HG02973 (cell line): ENCODE results near the gene KIF14.
A peak's percentile ranks its signal among the peaks of the same experiment; 100 is the strongest.
"Not testable (repeated sequence)": the region's sequence is repeated elsewhere in the genome, so short reads cannot be mapped to it uniquely, and the experiment has no call there.

Source experiments
- ATAC-seq: cut with Tn5 transposase; IDR thresholded peaks from one replicate; pipeline ENCODE4 v1.9.1; 2021; ENCODE audit warnings: moderate library complexity; ENCODE audit not compliant: unreplicated experiment

KIF14 gene

DNA sequence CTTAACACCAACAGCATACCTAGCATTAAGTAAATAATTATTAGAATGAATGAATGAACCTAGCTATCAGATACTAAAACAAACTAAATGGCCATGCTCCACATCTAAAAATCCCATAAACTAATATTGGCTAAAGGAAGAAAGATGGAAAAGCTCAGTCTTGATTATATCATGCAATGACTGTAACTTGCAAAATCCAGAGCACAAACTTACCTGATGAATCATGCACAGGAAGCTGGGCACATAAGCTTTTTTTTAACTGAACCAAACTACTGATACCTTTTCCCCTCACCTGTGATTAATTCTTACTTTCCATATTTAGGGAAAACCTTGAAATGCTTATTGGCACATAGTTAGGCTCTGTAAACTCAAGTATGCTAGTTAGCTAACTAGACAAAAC lies 70.2 kb downstream of the KIF14 start:
- no peak for ATAC-seq

DNA sequence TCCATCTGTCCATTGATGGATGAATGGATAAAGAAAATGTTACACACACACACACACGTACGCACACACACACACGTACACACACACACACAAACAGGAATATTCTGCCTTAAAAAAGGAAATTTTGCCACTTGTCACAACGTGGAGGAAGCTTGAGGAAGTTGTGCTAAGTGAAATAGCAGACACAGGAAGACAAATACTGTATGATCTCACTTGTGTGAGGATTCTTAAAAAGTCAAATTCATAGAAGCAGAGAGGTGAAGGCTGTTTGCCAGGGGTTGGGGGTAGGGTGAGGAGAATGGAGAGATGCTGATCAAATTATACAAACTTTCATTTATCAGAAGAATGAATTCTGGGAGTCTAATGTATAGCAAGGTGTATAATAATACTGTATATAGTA lies 73.2 kb downstream of the KIF14 start:
- no peak for ATAC-seq

DNA sequence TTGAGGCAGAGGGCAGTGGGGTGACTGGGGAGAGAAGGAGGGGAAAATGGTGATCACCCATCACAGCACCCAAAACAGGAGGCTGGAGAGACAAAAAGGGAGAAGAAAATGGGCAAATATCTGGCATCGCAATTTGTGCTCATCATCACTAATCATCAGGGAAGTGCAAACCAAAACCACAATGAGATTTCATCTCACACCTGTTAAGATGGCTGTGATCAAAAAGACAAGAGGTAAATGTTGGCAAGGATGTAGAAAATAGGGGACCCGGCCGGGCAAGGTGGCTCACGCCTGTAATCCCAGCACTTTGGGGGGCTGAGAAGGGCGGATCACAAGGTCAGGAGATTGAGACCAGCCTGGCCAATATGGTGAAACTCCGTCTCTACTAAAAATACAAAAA lies 74.0 kb downstream of the KIF14 start:
- ATAC-seq: no peak

DNA sequence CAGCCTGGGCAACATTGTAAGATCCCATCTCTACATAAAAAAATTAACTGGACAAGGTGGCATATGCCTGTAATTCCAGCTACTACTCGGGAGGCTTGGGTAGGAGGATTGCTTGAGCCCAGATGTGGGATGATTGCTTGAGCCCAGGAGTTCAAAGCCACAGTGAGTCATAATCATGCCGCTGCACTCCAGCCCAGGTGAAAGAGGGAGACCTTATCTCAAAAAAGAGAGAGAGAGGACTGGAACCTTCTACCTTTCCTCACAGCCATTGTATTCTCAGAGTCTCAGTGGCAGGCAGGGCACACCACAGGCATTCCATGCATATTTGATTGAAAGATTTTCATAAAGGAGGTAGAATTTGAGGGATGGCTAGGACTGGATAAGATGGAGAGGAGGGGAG lies 78.4 kb downstream of the KIF14 start:
- ATAC-seq: no peak

DNA sequence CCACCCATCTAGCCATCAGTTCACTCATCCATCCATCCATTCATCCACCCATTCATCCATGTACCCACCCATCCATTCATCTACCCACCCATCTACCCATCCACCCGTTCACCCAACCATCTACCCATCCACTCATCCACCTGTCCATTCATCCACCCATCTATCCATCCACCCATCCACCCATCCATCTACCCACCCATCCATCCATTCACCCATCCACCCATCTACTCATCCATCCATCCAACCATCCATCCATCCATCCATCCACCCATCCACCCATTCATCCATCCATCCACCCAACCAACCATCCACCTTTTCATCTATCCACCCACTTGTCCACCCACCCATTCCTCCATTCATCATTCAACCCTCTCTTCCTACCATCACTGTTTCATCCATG lies 80.3 kb downstream of the KIF14 start:
- no peak for ATAC-seq

DNA sequence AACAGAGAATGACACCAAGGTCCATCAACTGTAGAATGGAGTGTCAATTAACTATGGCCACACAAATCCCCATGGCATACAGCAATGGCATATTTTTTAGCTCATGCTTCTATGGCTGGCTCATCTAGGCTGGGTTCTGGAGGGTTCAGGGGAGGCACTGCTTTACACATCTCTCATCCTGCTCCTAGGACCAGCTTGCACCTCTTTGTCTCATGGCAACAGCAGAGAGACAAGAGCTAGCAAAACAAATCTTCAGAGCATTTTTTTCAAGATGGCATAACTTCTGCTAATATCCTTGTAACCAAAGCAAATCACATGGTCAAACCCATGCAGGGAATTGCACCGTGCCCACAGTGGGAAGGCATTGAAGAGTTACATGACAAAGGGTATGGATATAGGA lies 82.4 kb downstream of the KIF14 start:
- ATAC-seq: no peak

DNA sequence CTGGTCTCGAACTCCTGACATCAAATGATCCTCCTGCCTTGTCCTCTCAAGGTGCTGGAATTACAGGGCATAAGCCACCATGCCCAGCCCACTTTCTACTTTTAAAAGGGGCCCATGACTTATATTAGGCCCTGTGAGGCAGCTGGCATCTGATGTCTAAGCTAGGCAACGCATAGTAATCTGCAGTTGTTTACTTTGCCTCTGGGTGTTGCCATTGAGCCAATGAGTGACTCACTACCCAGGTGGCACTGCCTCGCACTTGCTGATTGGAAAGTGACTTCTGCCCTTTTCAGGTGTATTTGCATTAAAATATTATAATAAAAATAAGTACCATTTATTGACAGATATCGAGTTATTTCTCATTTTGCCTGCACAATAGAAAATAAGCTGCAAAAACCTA lies 84.9 kb downstream of the KIF14 start:
- no peak for ATAC-seq

DNA sequence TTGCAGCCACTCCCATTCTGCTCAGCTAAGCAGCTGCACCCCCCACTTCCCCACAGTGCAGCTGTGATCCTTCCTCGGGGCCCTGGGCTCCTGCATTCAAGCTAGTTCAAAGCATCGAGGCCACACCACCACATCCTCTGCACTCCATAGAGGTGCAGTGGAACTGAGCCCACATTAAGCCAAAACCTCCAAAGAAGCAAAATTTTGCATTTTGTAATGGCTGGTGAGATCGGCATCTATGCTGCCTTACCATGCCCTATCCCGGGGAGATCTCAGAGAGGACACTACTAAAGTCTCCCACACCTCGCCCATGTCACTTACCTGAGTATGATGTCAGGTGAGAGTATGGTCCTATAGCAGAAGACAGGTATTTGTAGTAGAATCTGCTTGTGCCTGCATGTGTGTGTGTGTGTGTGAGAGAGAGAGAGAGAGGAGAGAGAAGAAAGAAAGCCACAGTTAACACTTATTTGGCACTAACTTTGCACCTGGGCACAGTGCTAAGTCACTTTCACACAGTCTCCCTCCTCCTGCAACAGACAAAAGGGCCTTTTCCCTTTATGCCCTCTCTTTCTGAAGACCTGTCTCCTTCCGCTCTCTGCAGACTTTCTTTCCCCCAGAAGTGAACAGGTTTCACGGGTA lies 89.8 kb downstream of the KIF14 start:
- ATAC-seq: no peak

DNA sequence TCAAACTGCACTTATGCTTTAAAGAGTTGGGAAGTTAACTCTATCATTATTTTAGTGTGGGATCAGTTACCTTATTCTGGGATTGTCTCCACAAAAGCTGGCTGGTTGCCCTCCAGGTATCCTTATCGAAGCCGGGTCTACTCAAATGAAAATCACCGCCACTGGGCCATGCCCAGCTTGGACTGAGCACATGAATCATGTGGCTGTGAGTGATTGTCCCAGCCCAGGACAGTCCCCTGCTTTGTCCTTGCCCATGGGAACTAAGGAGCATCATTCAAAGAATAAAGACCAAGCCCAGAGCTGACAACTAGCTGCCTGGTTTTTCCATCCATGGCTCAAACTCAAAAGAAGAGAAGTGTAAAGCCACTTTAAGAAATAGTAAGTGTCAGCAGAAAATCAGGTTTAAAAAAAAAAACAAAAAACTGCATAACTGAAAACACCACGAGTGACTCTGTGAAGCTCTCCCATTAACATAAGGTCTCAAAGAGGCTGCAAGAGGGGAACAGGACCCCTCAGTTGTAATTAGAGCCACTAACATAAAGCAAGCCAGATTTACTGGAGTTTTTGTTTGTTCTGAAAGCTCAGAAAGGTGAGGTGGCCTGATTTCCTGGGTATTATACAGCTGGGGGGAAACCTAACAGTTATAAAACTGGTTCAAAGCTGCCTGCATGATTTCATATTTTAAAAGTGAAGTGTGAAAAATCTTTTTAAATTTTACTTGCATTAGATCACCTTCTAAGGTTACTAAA lies 91.5 kb downstream of the KIF14 start:
- no peak for ATAC-seq

DNA sequence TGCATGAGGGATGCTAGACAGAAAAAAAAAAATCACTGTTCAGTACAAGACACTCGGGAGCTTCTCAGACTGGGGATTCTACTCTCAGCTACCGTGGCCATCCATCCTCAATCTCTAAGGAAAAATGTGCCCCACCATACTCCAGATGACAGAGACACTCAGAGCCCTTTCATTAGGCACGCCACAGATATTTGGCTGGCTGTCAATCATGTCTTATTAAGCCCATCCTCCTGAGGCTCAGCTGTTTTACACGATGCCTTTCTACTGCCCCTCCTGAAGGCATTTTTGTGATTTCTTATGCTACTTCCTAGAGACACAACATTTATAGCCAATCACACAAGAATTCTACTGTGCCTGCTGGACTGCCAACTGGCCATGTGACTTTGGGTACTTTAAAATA lies 92.9 kb downstream of the KIF14 start:
- ATAC-seq: no peak

DNA sequence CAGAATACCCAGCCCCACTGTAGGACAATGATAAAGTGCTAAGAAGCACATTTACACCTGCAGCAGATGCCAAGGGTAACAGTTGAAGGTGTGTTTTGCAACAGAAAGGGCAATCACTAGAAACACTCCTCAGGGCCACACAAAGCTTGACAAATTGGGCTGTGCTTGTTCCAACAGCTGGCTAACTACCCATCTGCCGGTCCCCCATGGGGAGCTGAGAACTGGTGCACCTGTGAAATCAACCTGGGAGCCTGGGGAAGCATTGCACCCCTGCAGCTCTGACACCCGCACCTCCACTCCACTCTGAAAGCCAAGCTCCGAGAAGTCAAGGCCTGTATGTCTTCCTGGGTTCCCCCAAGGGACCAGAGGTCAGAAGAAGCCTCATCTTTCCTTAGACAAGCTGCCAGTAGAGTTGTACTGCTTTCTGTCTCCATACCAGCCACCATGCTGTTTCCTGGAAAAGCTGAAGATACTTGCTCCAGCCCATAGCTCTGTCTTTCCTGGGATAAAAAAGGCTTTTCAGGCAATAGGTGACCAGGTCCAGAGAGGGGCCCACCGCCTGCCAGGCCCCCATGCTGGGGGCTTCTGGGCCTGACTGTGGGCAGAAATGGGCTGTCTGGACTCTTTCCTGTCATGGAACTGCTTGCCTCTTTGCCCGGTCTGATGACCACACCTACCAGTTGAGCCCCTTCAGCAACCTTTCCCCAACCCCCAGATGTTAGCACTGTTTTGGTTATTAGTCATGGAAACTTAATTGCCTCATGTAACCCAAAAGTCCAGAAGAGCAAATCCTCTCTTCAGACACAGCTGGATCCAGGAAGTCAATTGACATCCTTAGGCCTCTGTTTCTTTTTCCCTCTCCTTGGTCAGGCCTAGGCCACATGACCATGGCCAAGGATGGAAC lies 93.6 kb downstream of the KIF14 start:
- ATAC-seq: peak; percentile 52

DNA sequence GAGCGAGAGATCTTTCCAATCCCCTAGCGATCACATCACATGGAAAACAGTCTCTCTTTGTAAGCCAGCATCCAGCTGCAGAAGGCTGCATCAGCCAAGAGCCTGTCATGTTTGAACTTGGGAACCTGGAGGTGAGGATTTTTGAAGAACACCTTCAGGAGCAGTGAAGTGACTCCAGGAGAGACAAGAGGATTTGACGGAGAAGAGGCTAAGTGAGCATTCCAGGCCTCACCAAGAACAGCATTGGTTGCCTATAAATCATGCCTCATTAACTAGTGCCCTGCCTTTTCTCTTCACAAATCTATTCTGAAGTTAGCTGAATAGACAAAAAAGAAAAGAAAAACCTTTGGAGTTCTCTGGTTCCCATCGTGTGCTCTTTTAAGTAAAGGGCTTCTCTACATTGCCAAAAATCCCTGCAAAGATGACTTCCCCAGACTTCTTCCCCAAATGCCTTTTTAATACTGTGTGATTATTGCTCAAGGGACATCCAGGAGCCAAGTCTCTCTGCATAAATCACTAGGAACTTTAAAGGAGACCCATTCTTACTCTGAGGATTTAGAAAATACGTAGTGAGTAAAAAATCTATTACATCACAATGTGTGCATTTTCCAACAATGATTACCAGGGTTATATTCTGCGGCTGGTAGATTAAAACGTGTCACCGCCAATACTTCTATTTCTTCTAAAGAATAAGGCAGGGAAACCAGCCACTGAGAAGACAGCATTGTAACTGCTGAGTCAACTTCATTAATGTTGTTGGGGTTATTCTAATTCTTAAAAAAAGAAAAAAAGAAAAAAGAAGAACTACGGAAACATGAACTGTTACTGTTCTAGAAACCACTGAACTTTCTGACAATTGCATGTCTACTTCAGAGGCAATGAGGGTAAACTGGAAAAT lies 95.2 kb downstream of the KIF14 start:
- ATAC-seq: no peak

DNA sequence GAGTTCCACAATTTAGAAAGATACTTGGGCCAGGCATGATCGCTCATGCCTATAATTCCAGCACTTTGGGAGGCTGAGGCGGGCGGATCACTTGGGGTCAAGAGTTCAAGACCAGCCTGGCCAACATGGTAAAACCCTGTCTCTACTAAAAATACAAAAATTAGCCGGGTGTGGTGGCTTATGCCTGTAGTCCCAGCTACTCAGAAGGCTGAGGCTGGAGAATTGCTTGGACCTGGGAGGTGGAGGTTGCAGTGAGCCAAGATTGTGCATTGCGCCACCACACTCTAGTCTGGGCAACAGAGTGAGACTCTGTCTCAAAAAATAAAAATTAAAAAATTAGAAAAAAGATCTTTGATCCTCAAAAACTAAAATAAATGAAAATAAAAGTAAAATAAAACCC lies 96.0 kb downstream of the KIF14 start:
- not testable (repeated sequence) for ATAC-seq

DNA sequence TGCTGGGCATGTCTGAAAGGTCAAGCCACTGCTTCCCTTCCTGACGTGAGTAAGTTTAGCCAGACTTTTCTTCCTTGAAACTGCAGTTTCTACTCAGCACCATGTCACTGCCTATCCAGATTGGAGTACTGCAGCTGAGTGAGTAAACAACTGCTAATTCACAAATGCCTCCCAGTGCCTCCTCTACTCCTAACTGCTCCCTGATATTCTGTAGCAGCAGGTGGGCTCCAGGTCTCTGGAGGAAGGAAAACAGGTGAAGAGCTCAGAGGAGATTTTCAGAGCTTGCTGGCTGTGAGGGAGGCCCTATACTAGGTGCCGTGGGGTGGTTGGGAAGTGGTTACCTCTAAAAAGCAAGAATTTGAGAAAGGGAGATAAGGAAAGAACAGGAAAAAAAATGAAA lies 96.5 kb downstream of the KIF14 start:
- ATAC-seq: no peak

DNA sequence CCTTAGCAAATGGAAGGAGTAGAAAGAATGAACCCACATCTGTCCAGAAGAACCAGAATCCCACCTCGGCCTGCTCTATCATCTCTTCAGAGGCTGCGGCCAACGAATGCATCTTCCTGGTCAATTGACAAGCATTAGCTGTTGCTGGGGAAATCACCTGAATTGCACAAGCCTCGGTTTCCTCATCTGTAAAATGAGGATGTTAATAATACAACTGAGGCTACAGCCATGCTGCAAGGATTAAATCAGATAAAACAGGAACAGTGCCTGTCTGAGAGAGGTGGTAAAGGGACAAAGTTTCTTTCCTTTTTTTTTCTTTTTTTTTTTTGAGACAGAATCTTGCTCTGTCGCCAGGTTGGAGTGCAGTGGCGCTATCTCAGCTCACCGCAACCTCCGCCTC lies 99.8 kb downstream of the KIF14 start:
- no peak for ATAC-seq

DNA sequence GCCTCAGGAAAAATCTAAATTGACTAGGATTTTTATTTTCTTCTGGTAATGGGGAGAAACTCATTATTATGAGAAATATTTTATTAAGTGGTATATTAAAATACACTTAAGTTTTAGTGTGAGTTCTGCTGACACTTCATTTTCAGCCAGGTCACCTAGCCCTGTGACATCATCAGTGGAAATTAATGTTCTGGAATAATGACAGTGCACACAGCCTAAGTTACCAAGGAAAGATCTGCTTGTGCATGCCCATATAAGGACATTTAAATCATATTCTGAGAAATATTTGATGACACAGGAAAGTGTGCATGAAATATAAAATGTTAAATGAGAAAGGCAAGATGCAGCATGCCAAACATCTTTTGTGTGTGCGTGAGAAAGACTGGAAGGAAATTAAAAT lies 102.0 kb downstream of the KIF14 start:
- no peak for ATAC-seq

DNA sequence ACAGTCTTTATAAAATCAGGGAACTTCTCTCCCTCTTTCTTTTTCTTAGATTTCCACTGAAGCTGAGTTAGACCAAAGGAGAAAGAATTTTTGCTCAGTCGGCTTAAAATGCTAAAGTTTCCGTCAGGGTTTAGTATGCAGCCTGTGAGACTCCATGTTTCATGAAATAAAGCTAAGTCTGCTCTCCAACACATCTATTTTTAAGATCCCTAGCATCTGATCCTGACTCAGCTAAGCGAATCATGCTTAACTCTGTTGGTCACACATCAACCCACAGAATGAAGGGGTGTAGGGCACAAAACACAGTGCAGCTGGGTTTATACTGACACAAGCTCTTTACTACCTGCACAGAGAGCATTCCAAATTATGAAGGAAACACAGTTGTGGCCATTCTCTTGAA lies 108.4 kb downstream of the KIF14 start:
- no peak for ATAC-seq

DNA sequence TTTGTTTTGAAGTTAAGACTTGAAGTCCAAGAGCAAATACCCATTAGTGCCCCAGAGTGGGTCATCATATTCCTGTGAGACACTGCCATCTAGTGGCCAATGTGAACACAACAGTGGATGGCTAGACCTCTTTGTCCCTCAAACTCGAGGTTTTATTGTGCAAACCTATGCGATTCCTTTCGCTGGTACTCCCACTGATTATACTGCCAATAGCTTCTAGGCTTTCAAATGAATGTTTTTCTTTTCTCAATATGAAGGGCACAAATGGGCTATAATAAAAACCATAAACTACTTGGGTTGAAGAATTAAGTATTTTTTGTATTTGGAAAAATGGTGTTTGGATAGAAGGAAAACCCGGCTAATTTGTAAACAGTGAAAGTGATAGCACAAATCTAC lies 110.3 kb downstream of the KIF14 start:
- ATAC-seq: peak; percentile 88

DNA sequence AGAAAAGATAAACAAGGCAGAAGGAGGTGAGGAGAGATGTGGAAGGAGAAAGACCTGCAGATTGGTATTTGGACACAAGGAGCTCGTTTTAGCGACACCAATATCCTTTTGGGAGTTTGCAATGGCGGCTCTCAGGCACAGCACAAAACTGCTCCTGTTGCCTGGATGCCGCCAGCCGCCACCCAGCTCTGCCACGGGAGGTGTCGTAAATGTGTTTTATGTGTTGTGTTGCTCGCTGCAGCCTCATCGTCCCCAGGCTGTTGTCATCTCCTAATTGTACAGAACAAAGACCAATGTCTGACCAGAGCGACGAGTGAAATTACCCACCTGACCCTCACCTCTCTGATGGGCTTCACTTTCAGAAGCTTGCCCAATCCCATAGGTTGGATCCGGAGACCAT lies 114.1 kb downstream of the KIF14 start:
- no peak for ATAC-seq

DNA sequence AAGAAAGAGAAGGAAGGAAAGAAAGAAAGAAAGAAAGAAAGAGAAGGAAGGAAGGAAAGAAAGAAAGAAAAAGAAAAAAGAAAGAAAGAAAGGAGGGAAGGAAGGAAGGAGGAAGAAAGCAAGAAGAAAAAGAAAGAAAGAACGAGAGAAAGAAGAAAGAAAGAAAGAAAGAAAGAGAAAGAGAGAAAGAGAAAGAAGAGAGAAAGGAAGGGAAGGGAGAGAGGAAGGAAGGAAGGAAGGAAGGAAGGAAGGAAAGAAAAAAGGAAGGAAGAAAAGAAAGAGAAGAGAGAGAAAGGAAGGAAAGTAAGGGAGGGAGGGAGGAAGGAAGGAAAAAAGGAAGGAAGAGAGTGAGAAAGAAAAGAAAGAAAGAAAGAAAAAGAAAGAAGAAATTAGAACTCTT lies 115.3 kb downstream of the KIF14 start:
- ATAC-seq: no peak
